Measurements from ENCODE around the gene DNAJC18. TPM values are rescaled to one million over a fixed set of nuclear protein-coding genes. Genes with fewer than 3 reads are reported as not detected.
"Not testable (repeated sequence)": the region's sequence is repeated elsewhere in the genome, so short reads cannot be mapped to it uniquely, and the experiment has no call there.

The DNAJC18 gene
- 1 to 10 TPM; 1.0 to 5.6 (median 4.0) TPM for polyA plus RNA-seq

DNA sequence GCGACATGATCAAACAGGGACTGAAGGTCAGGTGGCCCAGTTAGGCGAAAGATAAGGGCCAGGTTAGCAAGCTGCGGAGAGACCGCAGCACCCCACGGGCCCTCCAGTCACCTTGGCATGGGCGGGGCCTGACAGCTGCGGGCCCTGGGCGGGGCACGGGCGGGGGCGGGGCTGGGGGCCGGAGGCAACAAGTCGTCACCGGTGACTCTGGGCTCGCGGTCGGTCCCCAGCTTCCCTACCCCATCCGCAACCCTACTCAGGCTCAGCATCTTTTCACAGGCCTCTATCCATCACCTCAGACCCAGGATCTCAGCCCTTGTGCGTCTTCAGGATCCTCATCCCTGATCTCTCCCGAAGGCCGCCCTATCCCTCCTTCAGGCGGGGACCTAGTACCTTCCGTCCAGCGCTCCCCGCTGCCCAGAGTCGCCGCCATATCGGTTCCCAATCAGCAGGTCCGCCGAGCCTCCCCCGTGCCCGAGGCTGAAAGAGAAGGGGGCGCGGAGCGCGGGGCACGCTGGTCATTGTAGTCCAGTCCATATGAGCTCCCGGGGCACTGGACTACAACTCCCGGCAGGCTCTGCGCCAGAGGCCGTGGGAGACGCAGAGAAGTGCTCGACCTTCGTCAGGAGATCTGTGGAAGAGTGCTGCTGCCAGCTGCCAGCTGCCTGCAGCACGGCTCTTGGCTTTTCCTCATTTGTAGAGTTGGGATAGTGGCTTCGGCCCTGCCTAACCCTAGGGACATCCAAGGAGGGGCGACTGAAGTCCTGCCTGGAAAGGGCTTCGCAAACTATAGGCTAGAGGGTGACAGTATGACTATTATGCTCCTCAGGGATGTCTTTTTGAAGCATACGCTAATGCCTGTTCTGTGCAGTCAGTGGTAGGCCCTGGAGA, at the start of gene DNAJC18:
Gene DNAJC18 (minus strand): TSS at position 513 of the 891 bp plus-strand sequence. CDS start 80 bp downstream, at position 433.
- H3K27ac ChIP-seq (ENCODE audit: low read depth, low read length) = no peak within 1 kb of the TSS
- 3 to 4% (median 4%) methylated on average over 46 to 49 of the region's 49 CpGs for WGBS, 3 donors

DNA sequence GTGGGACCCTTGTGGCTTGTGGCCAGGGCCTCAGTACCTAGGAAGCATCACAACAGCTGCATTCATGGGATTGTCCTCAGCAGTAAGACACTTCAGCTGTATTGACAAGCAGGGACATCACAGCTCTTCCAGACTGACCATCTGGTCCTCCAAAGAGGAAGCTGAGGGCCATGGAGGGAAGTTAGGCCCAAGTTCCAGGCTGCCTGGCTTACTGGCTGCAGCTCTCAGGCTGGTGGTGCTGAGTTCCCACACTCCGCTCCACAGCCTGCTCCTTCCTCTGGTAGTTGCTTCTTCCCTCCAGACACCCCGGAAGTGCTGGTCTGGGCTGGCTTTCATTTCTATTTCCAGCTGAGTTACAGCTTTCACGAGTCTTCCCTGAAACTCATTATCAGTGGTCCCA, 48.9 kb upstream of the DNAJC18 start:
- WGBS, 3 donors = 38 to 79% (median 58%) methylated on average over 3 of the region's 3 CpGs
- no peak overlapping the region for H3K27ac ChIP-seq (ENCODE audit: low read depth, low read length)

DNA sequence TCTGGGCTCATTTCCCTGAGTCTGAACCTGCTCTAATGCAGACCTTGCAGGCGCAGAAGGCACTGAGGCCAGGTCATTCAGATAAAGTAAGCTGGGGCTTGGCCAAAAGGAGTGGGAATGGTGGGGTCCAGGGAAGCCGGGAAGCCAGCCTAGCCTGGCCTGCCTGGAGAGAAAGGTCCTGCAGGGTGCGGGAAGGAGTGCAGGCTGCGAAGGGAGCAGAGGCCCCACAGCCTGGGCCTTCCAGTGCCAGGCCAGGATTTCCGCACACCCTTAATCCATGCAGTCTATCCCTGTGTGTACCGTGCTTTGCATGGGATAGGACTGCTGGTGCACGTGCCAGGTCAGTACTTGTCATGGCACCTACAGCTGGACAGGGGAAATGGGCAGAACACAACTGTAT, 46.9 kb upstream of the DNAJC18 start:
- 89 to 91% (median 89%) methylated on average over 7 of the region's 7 CpGs for WGBS, 3 donors
- H3K27ac ChIP-seq (ENCODE audit: low read depth, low read length) = no peak overlapping the region

DNA sequence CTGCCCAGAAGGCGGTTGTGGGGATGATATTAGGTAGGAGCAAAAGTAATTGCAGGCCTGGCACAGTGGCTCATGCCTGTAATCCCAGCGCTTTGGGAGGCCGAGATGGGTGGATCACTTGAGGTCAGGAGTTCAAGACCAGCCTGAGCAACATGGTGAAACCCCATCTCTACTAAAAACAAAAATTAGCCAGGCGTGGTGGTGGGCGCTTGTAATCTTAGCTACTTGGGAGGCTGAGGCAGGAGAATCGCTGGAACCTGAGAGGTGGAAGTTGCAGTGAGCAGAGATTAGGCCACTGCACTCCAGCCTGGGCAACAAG, 43.5 kb upstream of the DNAJC18 start:
- WGBS, 3 donors = 39 to 81% (median 40%) methylated on average over 6 of the region's 6 CpGs
- H3K27ac ChIP-seq (ENCODE audit: low read depth, low read length) = not testable (repeated sequence)

DNA sequence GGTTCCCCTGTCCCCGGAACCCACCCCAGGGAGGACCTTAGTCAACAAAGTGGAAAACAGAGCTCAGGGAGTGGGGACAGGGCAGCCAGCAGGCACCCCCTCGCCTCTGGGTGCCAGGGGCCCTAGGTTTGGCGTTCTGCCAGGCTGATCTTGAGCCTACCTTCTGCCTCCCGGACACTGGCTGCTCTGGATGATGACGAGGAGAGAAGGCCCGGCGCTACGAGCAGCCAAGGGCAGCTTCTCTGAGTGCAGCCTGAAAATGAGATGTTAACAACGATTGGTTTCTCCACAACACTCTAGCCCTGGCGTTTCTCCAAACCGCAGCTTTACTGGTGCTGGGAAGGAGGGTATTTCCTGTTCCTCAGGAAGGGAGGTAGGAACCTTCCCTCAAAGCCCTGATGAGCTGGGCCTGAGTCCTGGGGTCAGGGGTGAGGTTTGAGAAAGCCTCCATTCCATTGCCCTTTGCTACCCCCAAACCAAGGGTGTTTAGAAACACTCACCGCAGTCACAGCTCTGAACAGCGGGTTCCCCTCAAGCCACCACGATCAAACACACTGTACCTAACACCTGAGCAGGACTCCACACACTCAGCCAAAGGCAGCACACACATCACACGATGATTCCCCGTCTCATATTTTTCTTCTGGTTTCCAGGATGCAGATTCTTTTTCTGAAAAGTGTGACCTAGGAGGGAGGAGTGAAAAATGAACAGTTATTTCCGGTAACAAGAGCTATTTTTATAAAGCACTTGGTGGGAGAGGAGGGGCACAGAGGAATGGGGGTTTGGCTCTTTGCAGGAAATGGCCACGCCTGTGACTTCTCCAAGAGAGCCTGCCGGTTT, 42.9 kb upstream of the DNAJC18 start, which contains the start of gene STING1:
Gene STING1 (minus strand): TSS at position 709 of the 840 bp plus-strand sequence. CDS start 1,054 bp downstream, outside the sequence.
- WGBS, 3 donors = 3 to 44% (median 4%) methylated on average over 19 of the region's 19 CpGs

DNA sequence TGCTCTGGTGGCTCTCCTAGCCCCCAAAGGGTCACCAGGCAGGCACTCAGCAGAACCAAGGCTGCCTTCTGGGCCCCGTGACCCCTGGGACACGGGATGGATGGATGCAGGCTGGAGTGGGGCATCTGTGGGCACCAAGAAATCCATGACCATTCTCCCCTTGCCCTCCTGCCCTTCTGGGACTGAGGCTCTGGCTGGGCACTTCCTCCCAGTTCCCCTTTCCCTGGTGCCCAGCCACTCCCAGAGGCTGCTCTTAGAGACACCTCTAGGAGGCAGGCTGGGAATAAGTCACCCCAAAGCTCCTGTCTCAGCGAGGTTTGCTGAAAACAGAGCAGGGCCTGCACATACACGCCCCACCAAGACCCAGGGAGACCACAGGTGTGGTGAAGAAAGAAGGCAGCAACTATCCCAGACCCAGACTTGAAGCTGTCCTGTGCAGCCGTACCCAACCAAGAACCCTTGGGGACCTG, 42.3 kb upstream of the DNAJC18 start:
- 19 to 79% (median 22%) methylated on average over 5 of the region's 5 CpGs for WGBS, 3 donors
- H3K27ac ChIP-seq (ENCODE audit: low read depth, low read length) = peak overlapping the region; percentile 77

More for the DNA sequence above, 42.9 kb upstream of the DNAJC18 start, which contains the start of gene STING1:
- H3K27ac ChIP-seq (ENCODE audit: low read depth, low read length) = peak within 1 kb of the TSS; percentile 77

DNA sequence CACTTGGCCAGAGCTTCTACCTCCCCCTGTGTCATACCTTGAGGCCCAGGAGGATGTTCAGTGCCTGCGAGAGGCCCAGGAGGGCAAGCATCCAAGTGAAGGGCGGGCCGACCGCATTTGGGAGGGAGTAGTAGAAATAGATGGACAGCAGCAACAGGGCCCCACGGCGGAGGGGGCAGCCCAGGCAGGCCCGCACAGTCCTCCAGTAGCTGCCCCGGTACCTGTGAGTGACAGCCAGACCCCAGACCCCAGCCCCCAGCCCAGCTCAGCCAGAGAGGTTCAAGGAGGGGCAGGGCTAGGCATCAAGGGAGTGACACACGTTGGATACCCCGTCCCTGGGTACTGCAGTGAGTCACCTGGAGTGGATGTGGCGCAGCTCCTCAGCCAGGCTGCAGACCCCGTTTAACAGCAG, 41.8 kb upstream of the DNAJC18 start:
- H3K27ac ChIP-seq (ENCODE audit: low read depth, low read length) = peak overlapping the region; percentile 13
- 24 to 65% (median 37%) methylated on average over 12 of the region's 12 CpGs for WGBS, 3 donors

DNA sequence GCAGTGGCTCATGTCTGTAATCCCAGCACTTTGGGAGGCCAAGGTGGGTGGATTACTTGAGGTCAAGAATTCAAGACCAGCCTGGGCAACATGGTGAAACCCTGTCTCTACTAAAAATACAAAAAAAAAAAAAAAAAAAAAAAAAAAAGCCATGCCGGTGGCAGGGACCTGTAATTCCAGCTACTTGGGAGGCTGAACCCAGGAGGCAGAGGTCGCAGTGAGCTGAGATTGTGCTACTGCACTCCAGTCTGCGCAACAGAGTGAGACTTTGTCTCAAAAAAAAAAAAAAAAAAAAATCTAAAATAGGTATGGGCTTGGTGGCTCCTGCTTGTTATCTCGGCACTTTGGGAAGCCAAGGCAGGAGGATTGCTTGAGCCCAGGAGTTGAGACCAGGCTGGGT, 40.4 kb upstream of the DNAJC18 start:
- not testable (repeated sequence) for H3K27ac ChIP-seq (ENCODE audit: low read depth, low read length)
- 94 to 100% (median 95%) methylated on average over 3 to 4 of the region's 4 CpGs for WGBS, 3 donors

DNA sequence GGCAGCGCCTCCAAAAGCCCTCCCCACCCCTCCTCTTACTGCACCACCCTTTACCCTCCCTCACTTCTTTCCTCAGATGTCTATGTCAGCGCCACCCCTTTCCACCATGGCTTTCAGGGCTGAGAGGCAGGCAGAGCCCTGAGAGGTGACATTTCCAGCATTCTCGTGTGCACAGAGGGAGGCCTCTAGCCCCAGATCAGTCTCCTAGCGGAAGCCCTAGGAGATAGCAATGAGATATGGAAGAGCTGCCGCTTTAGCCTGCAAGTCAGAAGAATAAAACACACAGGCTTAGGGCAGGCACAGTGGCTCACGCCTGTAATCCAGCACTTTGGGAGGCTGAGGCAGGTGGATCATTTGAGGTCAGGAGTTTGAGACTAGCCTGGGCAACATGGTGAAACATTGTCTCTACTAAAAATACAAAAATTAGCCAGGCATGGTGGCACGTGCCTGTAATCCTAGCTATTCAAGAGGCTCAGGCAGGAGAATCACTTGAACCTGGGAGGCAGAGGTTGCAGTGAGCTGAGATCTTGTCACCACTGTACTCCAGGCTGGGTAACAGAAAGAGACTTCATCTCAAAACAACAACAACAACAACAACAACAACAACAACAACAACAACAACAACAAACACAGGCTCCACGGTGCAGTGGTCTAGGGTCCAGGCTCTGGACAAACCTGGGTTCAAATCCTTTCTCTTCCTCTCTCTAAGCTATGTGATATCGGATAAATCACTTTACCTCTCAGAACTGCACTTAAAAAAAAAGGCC, 39.5 kb upstream of the DNAJC18 start:
- H3K27ac ChIP-seq (ENCODE audit: low read depth, low read length) = not testable (repeated sequence)
- WGBS, 3 donors = 77 to 87% (median 82%) methylated on average over 9 of the region's 9 CpGs

DNA sequence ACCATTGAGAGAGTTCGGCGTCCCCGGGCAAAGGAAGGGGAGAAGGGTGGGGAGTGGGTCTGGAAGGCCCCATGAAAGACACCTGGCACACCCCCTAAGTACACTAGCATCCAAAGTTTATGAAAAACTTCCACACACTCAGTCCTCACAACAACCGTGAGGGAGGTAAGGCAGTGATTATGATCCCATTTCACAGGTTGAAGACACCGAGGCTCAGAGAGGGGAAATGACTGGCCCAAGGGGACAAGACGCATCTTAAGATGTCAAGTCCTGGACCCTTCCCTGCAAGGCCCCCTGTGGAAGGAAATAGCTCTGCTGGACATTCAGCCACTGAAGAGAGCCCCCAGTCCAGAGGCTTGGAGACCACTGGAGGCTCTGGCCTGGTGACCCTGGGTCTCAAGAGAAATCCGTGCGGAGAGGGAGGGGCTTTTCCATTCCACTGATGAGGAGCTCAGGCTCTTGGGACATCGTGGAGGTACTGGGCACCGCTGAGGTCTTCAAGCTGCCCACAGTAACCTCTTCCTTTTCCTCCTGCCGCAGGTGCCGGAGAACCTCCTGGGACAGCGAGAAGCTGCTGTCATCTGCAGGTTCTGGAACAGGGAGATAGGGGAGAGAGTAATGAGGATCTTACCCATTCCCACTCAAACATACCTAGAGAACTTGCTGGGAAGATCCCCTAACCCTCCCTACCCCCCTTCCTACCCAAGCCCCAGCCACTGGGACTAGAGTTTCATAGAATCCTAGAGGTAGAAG, 36.7 kb upstream of the DNAJC18 start:
- H3K27ac ChIP-seq (ENCODE audit: low read depth, low read length) = no peak overlapping the region
- 53 to 83% (median 67%) methylated on average over 13 of the region's 13 CpGs for WGBS, 3 donors

DNA sequence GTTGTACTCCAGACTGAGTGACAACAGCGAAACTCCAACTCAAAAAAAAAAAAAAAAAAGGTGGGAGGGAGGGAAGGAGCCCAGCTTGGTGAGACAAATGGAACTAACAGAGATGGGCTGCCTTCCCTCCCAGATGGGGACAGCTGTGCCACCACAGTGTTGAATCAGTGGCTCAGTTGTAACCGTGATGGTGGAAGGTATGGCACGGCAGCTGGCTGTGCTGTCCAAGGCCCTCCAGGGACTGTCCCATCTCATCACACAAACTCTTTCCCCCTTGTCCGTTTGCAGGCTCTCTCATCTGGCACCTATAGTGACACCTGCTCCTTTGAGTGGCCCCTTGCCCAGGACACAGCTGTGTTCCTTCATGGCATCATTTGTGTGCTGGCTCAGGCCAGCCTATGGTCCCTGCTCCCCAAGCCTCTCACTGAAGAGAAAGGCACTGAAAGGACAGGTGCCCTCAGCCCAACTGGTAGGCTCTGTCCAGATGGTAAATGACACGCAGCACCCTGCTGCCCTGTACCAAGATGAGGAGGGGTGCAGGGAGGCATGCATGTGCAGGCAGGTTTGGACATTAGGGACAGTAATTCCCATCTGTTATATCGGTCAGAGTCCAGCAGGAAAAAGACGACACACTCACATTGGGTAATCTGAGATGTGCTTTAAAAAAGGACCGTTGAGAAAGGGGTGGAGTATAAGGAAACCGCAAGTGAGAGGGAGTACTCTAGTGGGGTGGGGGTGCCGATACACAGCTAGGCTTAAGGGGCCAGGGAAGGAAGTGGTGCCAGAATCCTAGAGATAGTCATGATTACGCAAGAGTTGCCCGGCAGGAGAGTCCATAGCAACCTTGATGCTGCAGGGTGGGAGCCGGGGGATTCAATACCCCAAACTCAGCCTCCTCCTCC, 35.8 kb upstream of the DNAJC18 start:
- 27 to 55% (median 36%) methylated on average over 13 of the region's 13 CpGs for WGBS, 3 donors
- no peak overlapping the region for H3K27ac ChIP-seq (ENCODE audit: low read depth, low read length)

DNA sequence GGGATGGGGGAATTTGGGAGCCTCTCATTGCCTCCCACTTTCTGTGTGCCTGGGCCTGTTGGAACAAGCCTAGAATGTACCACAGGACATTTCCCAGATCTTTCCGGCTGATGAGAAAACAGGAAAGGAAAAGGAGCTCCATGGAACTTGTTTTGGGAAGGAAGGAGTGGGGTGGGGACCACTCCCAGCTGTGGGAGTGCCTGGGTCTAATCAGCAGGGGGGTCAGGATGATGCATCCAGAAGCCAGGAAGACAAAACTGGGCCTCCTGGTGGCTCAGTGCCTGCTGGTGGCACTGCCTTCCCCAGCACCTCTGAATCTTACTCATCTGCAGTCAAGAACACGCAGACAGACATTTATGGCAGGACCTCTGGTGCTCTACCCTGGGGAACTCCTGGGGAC, 34.2 kb upstream of the DNAJC18 start:
- H3K27ac ChIP-seq (ENCODE audit: low read depth, low read length) = no peak overlapping the region
- 57 to 73% (median 67%) methylated on average over 2 of the region's 2 CpGs for whole genome bisulfite sequencing, 3 donors

DNA sequence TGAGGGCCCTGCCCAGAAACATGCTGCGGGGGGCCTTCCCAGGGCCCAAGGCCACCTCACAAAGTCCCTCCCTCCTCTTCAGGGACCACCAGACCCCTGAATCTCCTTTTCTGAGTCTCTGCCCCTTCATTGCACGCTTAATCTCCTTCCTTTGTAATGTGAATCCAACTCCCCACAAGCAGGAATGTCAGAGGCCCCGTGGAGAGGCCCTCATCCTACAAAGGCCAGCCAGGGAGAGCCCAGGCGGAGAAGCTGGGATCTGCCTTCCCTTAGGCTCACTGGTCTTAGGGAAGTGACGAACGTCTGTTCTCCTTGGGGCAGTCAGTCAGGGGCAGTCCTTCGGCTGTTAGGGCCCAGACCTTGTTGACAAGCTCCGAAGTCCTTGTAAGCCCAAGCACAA, 33.8 kb upstream of the DNAJC18 start:
- 56 to 78% (median 65%) methylated on average over 8 of the region's 8 CpGs for WGBS, 3 donors

DNA sequence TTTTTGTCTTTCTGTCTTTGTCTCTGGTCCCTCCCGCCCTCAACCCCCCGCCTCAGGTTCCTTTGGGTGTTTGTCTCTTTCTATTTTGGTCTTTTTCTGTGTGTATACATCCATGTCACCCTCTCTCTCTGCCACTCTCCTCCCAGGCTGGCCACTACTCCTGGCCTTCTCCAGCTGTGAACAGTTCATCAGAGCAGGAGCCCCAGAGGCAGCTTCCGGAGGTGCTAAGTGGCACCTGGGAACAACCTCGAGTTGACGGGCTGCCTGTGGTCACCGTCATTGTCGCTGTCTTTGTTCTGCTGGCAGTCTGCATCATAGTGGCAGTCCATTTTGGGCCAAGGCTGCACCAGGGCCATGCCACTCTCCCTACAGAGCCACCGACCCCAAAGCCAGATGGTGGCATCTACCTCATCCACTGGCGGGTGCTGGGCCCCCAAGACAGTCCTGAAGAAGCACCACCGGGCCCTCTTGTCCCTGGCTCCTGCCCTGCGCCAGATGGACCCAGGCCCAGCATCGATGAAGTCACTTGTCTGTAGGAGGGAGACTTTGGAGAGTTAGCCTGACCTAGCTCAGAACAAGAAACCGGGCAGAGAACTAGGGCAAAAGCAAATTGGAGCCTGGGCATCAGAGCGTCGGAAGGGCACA, 33.2 kb upstream of the DNAJC18 start:
- H3K27ac ChIP-seq (ENCODE audit: low read depth, low read length) = no peak overlapping the region
- 76 to 80% (median 80%) methylated on average over 15 of the region's 15 CpGs for WGBS, 3 donors

More for the DNA sequence above, 33.8 kb upstream of the DNAJC18 start:
- no peak overlapping the region for H3K27ac ChIP-seq (ENCODE audit: low read depth, low read length)

DNA sequence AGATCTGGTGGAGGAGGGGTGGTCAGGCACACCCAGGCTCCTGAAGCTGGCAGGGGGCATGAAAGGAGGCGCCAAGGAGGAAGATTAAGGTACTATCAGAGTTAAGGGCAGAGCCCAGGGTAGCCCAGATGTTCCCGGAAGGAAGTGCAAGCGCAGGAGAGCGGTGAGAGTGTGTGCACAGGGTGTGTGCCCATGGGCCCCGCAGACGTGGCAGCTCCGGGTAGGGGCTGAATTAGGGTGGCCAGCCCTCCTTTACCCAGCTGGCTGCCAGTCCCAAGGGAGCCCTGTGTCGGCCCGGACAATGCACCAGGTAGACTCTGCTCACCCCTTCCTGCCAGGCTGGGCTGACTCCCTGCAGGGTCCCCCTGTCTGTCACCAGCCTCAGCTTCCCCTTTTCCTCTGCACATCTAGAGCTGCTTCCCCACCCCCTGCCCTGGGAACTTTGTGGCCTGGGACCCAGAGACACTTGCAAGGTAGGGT, 31.5 kb upstream of the DNAJC18 start, which contains the start of gene SMIM33:
Gene SMIM33 (plus strand): TSS at position 184 of the 480 bp plus-strand sequence. CDS start 118 bp downstream, at position 302.
- 32 to 71% (median 58%) methylated on average over 7 to 9 of the region's 9 CpGs for WGBS, 3 donors
- no peak within 1 kb of the TSS for H3K27ac ChIP-seq (ENCODE audit: low read depth, low read length)

DNA sequence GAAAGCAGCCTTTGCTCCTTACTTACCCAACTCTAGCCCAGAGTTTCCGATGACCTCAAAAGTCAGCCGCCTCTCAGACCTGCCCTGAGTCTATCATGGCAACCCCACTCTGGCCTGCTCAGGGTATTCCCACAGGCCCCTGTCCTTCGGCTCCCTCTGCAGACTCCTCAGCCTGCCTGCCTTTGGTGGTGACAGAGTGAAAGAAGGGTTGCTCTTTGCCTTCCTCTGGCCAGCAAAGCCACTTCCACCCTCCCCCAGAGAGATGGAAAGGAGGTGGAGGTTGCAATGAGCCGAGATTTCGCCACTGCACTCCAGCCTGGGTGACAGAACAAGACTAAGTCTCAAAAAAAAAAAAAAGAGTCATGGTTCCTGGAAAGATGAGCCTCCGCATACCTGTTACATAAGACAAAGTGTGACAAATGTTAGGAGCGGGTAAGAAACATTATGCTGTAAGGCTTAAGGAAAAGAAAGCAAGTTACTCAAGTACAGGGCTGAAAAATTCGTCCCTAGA, 29.2 kb upstream of the DNAJC18 start:
- H3K27ac ChIP-seq (ENCODE audit: low read depth, low read length) = no peak overlapping the region
- 46 to 81% (median 53%) methylated on average over 8 of the region's 8 CpGs for WGBS, 3 donors

All from adipose tissue (tissue), 3 donors.